HG02798 (cell line): ENCODE results near the gene HHLA2.

ENCODE experiments used
- ATAC-seq: cut with Tn5 transposase; IDR thresholded peaks from one replicate; pipeline ENCODE4 v1.9.1; 2021; ENCODE audit warnings: mild to moderate bottlenecking; ENCODE audit not compliant: unreplicated experiment, poor library complexity

Gene HHLA2

GRCh38 chr3:108412121-108412750 lies 115.9 kb downstream of the HHLA2 start:
- no peak for ATAC-seq

GRCh38 chr3:108414007-108414406 lies 117.7 kb downstream of the HHLA2 start:
- no peak for ATAC-seq

- no peak for ATAC-seq
Observed at GRCh38 chr3:108415661-108416060, 119.3 kb downstream of the HHLA2 start.

- ATAC-seq: no peak
Observed at GRCh38 chr3:108416111-108416869, 119.9 kb downstream of the HHLA2 start.

GRCh38 chr3:108420926-108421325 lies 124.6 kb downstream of the HHLA2 start:
- no peak for ATAC-seq
